ENCODE results near the gene CFAP77.

The CFAP77 gene

GRCh38 chr9:132579427-132579798, 169.4 kb downstream of the CFAP77 start:
- Histone ChIP-seq H3K9me3 (ENCODE audit: insufficient read depth, low read length) (no peaks in the 10 kb centered on the region), H3K4me3 (ENCODE audit: insufficient read depth, low read length, poor library complexity, severe bottlenecking) (no peak overlapping the region), H3K27me3 (ENCODE audit: low read length) (no peaks in the 10 kb centered on the region)

GRCh38 chr9:132582276-132582785, 172.3 kb downstream of the CFAP77 start, which contains the start of gene BARHL1:
BARHL1 (plus strand) TSS chr9:132582606; CDS start chr9:132582798, 192 bp downstream.
- TF ChIP-seq EZH2phosphoT487 (conservative IDR thresholded peaks at IDR 0.05; ENCODE audit: low read length) (no peak), CTCF (IDR thresholded peaks at IDR 0.05; ENCODE audit: insufficient read depth, low read length, poor library complexity, severe bottlenecking) (no peak)
- Histone ChIP-seq H3K36me3 (ENCODE audit: low read length) (no peaks in the 10 kb centered on the region), H2AFZ (ENCODE audit: low read depth, low read length, severe bottlenecking) (no peak within 1 kb of the TSS), H3K9ac (ENCODE audit: low read length) (no peak within 1 kb of the TSS), H3K79me2 (ENCODE audit: insufficient read depth, low read length) (no peaks in the 10 kb centered on the region), H4K20me1 (ENCODE audit: low read depth, low read length) (no peaks in the 10 kb centered on the region), H3K4me3 (ENCODE audit: insufficient read depth, low read length, poor library complexity, severe bottlenecking) (no peak within 1 kb of the TSS), H3F3A (ENCODE audit: insufficient read depth) (no peaks in the 10 kb centered on the region), H3K9me2 (replicated peaks; ENCODE audit: insufficient read depth, low read length) (no peaks in the 10 kb centered on the region), H3K27me3 (ENCODE audit: low read length) (no peaks in the 10 kb centered on the region), H3K4me2 (ENCODE audit: low read depth, low read length, poor library complexity, severe bottlenecking) (no peak within 1 kb of the TSS), H3K27ac (ENCODE audit: low read depth, low read length) (no peak within 1 kb of the TSS), H3K9me3 (ENCODE audit: insufficient read depth, low read length) (no peaks in the 10 kb centered on the region)

More at GRCh38 chr9:132579427-132579798, 169.4 kb downstream of the CFAP77 start:
- Histone ChIP-seq H3K79me2 (ENCODE audit: insufficient read depth, low read length) (no peaks in the 10 kb centered on the region), H2AFZ (ENCODE audit: low read depth, low read length, severe bottlenecking) (no peak overlapping the region), H3K4me2 (ENCODE audit: low read depth, low read length, poor library complexity, severe bottlenecking) (no peak overlapping the region), H4K20me1 (ENCODE audit: low read depth, low read length) (no peaks in the 10 kb centered on the region), H3F3A (ENCODE audit: insufficient read depth) (no peaks in the 10 kb centered on the region), H3K27ac (ENCODE audit: low read depth, low read length) (no peak overlapping the region), H3K36me3 (ENCODE audit: low read length) (no peaks in the 10 kb centered on the region), H3K9ac (ENCODE audit: low read length) (no peak overlapping the region), H3K9me2 (replicated peaks; ENCODE audit: insufficient read depth, low read length) (no peaks in the 10 kb centered on the region)
- TF ChIP-seq EZH2phosphoT487 (conservative IDR thresholded peaks at IDR 0.05; ENCODE audit: low read length) (no peak), CTCF (IDR thresholded peaks at IDR 0.05; ENCODE audit: insufficient read depth, low read length, poor library complexity, severe bottlenecking) (no peak)

GRCh38 chr9:132582786-132583583, 173.0 kb downstream of the CFAP77 start:
- H3K4me3 ChIP-seq (ENCODE audit: insufficient read depth, low read length, poor library complexity, severe bottlenecking) = no peak overlapping the region
- H3K9me3 ChIP-seq (ENCODE audit: insufficient read depth, low read length) = no peaks in the 10 kb centered on the region
- no peaks in the 10 kb centered on the region for H3F3A ChIP-seq (ENCODE audit: insufficient read depth)
- no peak overlapping the region for H2AFZ ChIP-seq (ENCODE audit: low read depth, low read length, severe bottlenecking)
- H3K4me2 ChIP-seq (ENCODE audit: low read depth, low read length, poor library complexity, severe bottlenecking) = no peak overlapping the region
- no peaks in the 10 kb centered on the region for H3K36me3 ChIP-seq (ENCODE audit: low read length)
- no peaks in the 10 kb centered on the region for H3K27me3 ChIP-seq (ENCODE audit: low read length)
- H3K9me2 ChIP-seq (replicated peaks; ENCODE audit: insufficient read depth, low read length) = no peaks in the 10 kb centered on the region
- H3K79me2 ChIP-seq (ENCODE audit: insufficient read depth, low read length) = no peaks in the 10 kb centered on the region
- TF ChIP-seq EZH2phosphoT487 (conservative IDR thresholded peaks at IDR 0.05; ENCODE audit: low read length) (no peak), CTCF (IDR thresholded peaks at IDR 0.05; ENCODE audit: insufficient read depth, low read length, poor library complexity, severe bottlenecking) (no peak)
- no peaks in the 10 kb centered on the region for H4K20me1 ChIP-seq (ENCODE audit: low read depth, low read length)
- H3K27ac ChIP-seq (ENCODE audit: low read depth, low read length) = no peak overlapping the region
- H3K9ac ChIP-seq (ENCODE audit: low read length) = no peak overlapping the region

All from SU-DHL-6 (cell line).